Measurements from ENCODE around the gene LRPAP1.

Gene LRPAP1

GRCh38 chr4:3515646-3516045 is 16.6 kb downstream of the LRPAP1 start:
- Histone ChIP-seq H3K4me3 (ENCODE audit: low read depth, low read length) (no peak overlapping the region), H3K9me3 (ENCODE audit: control insufficient read depth, insufficient read depth, low read depth, low read length) (no peaks in the 10 kb centered on the region), H3K4me1 (ENCODE audit: control insufficient read depth, insufficient read depth, low read length) (no peaks in the 10 kb centered on the region), H3K27ac (ENCODE audit: extremely low read depth, low read depth, low read length) (no peak overlapping the region), H3K36me3 (ENCODE audit: control insufficient read depth in 2 of 2, insufficient read depth in 1 of 2, low read length in 2 of 2) (peaks cover 0 to 96% of the 10 kb centered on the region in 2 experiments; a peak in 2 of 3 replicates)
- ChIA-PET POLR2A (no interaction called here), CTCF (interaction anchor here (0.6 kb wide), 2 partner anchors 365 to 383 kb away, joined by 3 read pairs; no protein-coding TSS in a partner anchor)
- TF ChIP-seq SETDB1 (IDR thresholded peaks at IDR 0.05; ENCODE audit: insufficient read length, low read length) (no peak), ZNF274 (IDR thresholded peaks at IDR 0.05; ENCODE audit: low read length) (no peak), ZNF274 (tag by site-specific recombination; IDR thresholded peaks at IDR 0.05; ENCODE audit: borderline replicate concordance) (no peak), HIC1 (tag by site-specific recombination; IDR thresholded peaks at IDR 0.05) (no peak), ZNF792 (tag by site-specific recombination; IDR thresholded peaks at IDR 0.05) (no peak), ZNF610 (tag by site-specific recombination; IDR thresholded peaks at IDR 0.05; ENCODE audit: borderline replicate concordance) (no peak), ZNF146 (tag by site-specific recombination; IDR thresholded peaks at IDR 0.05) (no peak), ZNF544 (tag by site-specific recombination; IDR thresholded peaks at IDR 0.05) (no peak), ZNF664 (tag by site-specific recombination; IDR thresholded peaks at IDR 0.05) (no peak), ZNF404 (tag by site-specific recombination; IDR thresholded peaks at IDR 0.05) (no peak), GLIS2 (tag by site-specific recombination; IDR thresholded peaks at IDR 0.05) (no peak), ZNF37A (tag by site-specific recombination; IDR thresholded peaks at IDR 0.05) (no peak), ZNF138 (tag by site-specific recombination; IDR thresholded peaks at IDR 0.05; ENCODE audit: borderline replicate concordance) (no peak), ELK4 (IDR thresholded peaks at IDR 0.05; ENCODE audit: borderline replicate concordance, low read depth, low read length) (no peak), PRDM10 (tag by site-specific recombination; IDR thresholded peaks at IDR 0.05) (no peak), BCL11A (tag by site-specific recombination; IDR thresholded peaks at IDR 0.05; ENCODE audit: low read depth) (no peak), ZNF518A (tag by site-specific recombination; conservative IDR thresholded peaks at IDR 0.05; ENCODE audit: low read depth) (no peak)
- TF ChIP-seq, protein P1, sequence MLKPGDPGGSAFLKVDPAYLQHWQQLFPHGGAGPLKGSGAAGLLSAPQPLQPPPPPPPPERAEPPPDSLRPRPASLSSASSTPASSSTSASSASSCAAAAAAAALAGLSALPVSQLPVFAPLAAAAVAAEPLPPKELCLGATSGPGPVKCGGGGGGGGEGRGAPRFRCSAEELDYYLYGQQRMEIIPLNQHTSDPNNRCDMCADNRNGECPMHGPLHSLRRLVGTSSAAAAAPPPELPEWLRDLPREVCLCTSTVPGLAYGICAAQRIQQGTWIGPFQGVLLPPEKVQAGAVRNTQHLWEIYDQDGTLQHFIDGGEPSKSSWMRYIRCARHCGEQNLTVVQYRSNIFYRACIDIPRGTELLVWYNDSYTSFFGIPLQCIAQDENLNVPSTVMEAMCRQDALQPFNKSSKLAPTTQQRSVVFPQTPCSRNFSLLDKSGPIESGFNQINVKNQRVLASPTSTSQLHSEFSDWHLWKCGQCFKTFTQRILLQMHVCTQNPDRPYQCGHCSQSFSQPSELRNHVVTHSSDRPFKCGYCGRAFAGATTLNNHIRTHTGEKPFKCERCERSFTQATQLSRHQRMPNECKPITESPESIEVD (tag by site-specific recombination; IDR thresholded peaks at IDR 0.05), result no peak

All from HEK293 (cell line).